Ishikawa (cell line): ENCODE data around the gene TSFM.

Experiments used
- CEBPB ChIP-seq: IDR thresholded peaks from 2 replicates; pipeline ENCODE4 v1.6.1; 2012
- CREB1 ChIP-seq: IDR thresholded peaks from 2 replicates; pipeline ENCODE4 v1.6.1; 2012; ENCODE audit warnings: low read depth
- EGR1 ChIP-seq: IDR thresholded peaks from 2 replicates; pipeline ENCODE4 v1.6.1; 2012
- EP300 ChIP-seq: IDR thresholded peaks from 2 replicates; pipeline ENCODE4 v1.6.1; 2012; ENCODE audit warnings: borderline replicate concordance
- MAX ChIP-seq: IDR thresholded peaks from 2 replicates; pipeline ENCODE4 v1.6.1; 2012
- NFIC ChIP-seq: IDR thresholded peaks from 2 replicates; pipeline ENCODE4 v1.6.1; 2012
- REST ChIP-seq: IDR thresholded peaks from 2 replicates; pipeline ENCODE4 v1.6.1; 2012; ENCODE audit warnings: low read depth, mild to moderate bottlenecking
- TAF1 ChIP-seq: IDR thresholded peaks from 2 replicates; pipeline ENCODE4 v1.6.1; 2012; ENCODE audit warnings: low read depth, mild to moderate bottlenecking
- TCF12 ChIP-seq: IDR thresholded peaks from 2 replicates; pipeline ENCODE4 v1.6.1; 2012; ENCODE audit warnings: low read depth
- USF1 ChIP-seq: IDR thresholded peaks from 2 replicates; pipeline ENCODE4 v1.6.1; 2012
- YY1 ChIP-seq: IDR thresholded peaks from 2 replicates; pipeline ENCODE4 v1.6.1; 2012; ENCODE audit warnings: low read depth

GRCh38 chr12:57735952-57736740, 46.4 kb upstream of the TSFM start:
- no peak for TF ChIP-seq TAF1
- no peak for TF ChIP-seq YY1
- TF ChIP-seq EP300: no peak
- no peak for TF ChIP-seq CEBPB
- no peak for TF ChIP-seq EGR1
- no peak for TF ChIP-seq USF1
- TF ChIP-seq CREB1: no peak
- TF ChIP-seq MAX: no peak
- no peak for TF ChIP-seq TCF12
- TF ChIP-seq REST: no peak
- TF ChIP-seq NFIC: no peak
